K562 (cell line): ENCODE data around the gene NDUFC2.

Experiments used
- AFF4 ChIP-seq: sonication (generic); formaldehyde crosslinking; IDR thresholded peaks from 2 replicates; pipeline ENCODE4 v1.8.0; 2023; ENCODE audit warnings: mild to moderate bottlenecking, missing genetic modification reagents
- CTCF ChIP-seq, 3 experiments: IDR thresholded peaks in 2 of 3; conservative IDR thresholded peaks in 1 of 3; 2 replicates each; pipeline ENCODE4 v1.5.1; 2011 to 2012; ENCODE audit warnings: low read length in 3 of 3, mild to moderate bottlenecking in 3 of 3, control low read depth in 2 of 3, improper control_type of control experiment in 1 of 3, inconsistent platforms in 1 of 3, low read depth in 1 of 3, mixed read lengths in 1 of 3, moderate library complexity in 1 of 3; ENCODE audit not compliant: insufficient read depth in 2 of 3
- EZH2 ChIP-seq: IDR thresholded peaks from 2 replicates; pipeline ENCODE4 v1.6.1; 2012; ENCODE audit warnings: low read depth, mild to moderate bottlenecking, inconsistent platforms, low read length, borderline replicate concordance
- GATAD2A ChIP-seq: fragments of 450-650 bp; IDR thresholded peaks from 2 replicates; pipeline ENCODE4 v1.6.1; 2017
- HNRNPK ChIP-seq: fragments of 200-400 bp; formaldehyde crosslinking; IDR thresholded peaks from one replicate; pipeline ENCODE4 v1.6.1; 2018; ENCODE audit warnings: mild to moderate bottlenecking, low read depth, low read length; ENCODE audit not compliant: poor library complexity, severe bottlenecking
- YY1 ChIP-seq, 3 experiments: IDR thresholded peaks; 2 replicates each; pipeline ENCODE4 v1.6.1; 2011; ENCODE audit warnings: low read length in 2 of 3, mild to moderate bottlenecking in 2 of 3, moderate library complexity in 2 of 3, borderline replicate concordance in 1 of 3, control low read depth in 1 of 3, low read depth in 1 of 3; ENCODE audit not compliant: insufficient read depth in 3 of 3, insufficient replicate concordance in 2 of 3, control insufficient read depth in 1 of 3, insufficient read length in 1 of 3; ENCODE audit errors: extremely low read depth in 1 of 3

- TF ChIP-seq CTCF (IDR thresholded peaks at IDR 0.05 in 2 of 3, conservative IDR thresholded peaks at IDR 0.05 in 1 of 3; ENCODE audit: insufficient read depth in 2 of 3, low read depth in 1 of 3, low read length in 3 of 3) (no peak), YY1 (IDR thresholded peaks at IDR 0.05; ENCODE audit: borderline replicate concordance in 1 of 3, control insufficient read depth in 1 of 3, extremely low read depth in 1 of 3, insufficient read depth in 3 of 3, insufficient read length in 1 of 3, insufficient replicate concordance in 2 of 3, low read depth in 1 of 3, low read length in 2 of 3) (no peak), EZH2 (no peak), HNRNPK (no peak), AFF4 (CRISPR knock-in tag) (no peak), GATAD2A (no peak)
These were observed 21.2 kb upstream of the NDUFC2 start for GRCh38 chr11:78100676-78101472.
